ENCODE results near the gene TMEM94.
"Not testable (repeated sequence)": the region's sequence is repeated elsewhere in the genome, so short reads cannot be mapped to it uniquely, and the experiment has no call there.

TMEM94 gene

DNA sequence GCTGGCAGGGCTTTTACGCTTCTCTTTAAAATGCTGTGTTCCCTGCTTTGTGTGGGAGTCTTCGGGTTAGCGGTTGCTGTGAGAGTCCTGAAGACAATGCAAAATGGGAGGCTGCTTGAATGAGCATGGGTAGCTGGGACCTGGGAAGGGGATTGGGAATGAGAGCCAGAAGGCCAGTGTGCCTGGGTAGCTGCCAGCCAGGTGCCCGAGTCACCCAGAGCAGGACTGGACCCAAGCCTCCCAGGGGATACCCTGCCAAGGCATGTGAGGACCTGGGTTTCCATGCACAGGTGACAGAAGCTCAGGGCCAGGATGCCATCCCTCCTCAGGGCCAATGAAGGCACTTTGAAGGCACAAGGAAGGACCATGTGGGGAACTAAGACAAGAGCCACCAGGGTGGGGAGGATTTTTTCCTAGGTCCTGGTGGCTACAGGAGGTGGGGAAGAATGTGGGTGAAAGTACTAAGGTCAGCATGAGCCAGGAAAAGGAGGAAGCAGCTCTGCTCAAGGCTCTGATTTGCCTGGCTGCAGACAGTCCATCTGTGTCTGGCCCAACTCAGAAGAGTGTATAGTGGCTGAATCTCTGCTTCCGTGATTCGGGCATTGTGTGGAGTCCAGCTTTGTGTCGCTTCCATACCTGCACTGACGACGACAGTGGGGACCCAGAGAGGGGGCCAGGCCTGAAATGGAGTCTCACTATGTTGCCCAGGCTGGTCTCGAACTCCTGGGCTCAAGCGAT lies 20.5 kb downstream of the TMEM94 start:
- DNase-seq (ENCODE audit: low spot score): no peak

DNA sequence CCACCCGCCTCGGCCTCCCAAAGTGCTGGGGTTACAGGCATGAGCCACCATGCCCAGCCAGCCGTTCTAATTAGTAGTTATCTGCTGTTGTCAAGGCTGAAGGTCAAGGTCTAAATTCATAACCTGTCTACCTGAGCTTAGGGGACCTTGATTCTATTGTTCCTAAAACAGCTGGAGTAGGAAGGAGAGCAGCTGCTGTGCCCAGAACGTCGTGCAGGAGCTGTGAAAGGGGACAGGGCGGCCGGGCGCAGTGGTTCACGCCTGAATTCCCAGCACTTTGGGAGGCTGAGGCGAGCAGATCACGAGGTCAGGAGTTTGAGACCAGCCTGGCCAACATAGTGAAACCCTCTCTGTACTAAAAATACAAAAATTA lies 21.0 kb downstream of the TMEM94 start:
- not testable (repeated sequence) for DNase-seq (ENCODE audit: low spot score)

- no peak for DNase-seq (ENCODE audit: low spot score)
Observed at GRCh38 chr17:75478508-75478907, 22.1 kb downstream of the TMEM94 start.

DNA sequence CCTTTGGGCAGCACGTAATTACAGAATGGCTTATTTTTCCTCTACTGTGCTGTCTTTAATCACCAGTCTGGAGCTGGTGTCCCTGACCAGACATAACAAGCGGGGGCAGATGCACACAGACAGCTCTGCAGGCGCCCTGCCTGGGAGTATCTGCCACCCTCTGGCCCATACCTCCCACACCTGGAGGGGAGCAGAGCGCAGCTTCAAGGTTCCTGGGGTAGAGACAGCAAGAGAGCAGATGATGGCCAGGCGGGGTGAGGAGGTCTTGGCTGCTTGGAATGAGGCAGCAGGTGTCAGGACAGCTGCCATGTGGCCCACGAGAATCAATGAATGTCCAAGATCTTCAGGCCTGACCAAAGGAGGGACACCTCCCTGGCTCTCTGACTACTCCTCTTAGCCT lies 23.8 kb downstream of the TMEM94 start:
- no peak for DNase-seq (ENCODE audit: low spot score)

- no peak for DNase-seq (ENCODE audit: low spot score)
Observed at GRCh38 chr17:75481194-75482068, 25.0 kb downstream of the TMEM94 start.

DNA sequence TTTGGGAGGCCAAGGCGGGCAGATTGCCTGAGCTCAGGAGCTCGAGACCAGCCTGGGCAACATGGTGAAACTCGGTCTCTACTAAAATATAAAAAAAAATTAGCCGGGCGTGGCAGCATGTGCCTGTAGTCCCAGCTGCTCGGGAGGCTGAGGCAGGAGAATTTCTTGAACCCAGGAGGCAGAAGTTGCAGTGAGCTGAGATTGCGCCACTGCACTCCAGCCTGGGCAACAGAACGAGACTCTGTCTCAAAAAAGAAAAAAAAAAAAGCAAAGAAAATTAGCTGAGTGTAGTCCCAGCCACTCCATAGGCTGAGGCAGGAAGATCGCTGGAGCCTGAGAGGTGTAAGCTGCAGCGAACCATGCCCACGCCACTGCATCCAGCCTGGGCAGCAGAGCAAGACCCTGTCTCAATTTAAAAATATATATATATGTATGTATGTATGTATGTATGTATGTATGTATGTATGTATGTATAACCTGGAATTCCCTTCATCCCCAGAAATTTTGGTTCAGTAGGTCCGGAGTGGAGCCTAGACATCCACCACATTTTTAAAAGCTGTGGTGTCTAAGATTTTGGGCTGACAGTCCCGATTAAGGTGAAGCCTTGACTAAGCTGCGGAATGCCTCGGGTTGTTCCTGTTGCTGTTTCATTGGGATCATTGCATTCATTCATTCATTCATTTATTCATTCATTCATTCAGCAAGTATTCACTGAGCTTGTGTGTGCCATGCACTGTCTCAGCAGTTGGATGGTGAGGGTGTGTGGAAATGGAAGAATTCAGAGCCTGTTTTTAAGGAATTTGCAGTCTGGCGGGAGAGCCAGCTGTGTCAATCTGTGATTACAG lies 25.9 kb downstream of the TMEM94 start:
- DNase-seq (ENCODE audit: low spot score): no peak

DNA sequence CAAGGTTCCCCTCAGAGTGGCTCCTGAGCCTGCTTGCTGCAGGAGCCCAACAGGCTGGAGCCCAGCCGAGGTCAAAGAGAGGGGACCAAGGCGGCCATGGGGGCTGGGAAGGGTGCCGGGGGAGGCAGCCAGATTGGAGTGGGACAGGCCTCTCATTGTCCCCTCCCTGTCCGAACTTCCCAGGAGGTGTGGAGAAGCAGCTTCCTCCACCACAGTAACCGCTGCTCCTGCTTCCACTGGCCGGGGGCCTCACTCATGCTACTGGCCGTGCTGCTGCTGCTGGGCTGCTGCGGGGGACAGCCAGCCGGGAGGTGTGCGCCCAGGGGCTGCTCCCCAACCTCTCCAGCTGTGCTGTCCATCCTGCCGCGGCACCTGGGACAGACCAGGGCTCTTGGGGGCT lies 29.3 kb downstream of the TMEM94 start:
- no peak for DNase-seq (ENCODE audit: low spot score)

- DNase-seq (ENCODE audit: low spot score): no peak
Observed at GRCh38 chr17:75486151-75486550, 29.7 kb downstream of the TMEM94 start.

DNA sequence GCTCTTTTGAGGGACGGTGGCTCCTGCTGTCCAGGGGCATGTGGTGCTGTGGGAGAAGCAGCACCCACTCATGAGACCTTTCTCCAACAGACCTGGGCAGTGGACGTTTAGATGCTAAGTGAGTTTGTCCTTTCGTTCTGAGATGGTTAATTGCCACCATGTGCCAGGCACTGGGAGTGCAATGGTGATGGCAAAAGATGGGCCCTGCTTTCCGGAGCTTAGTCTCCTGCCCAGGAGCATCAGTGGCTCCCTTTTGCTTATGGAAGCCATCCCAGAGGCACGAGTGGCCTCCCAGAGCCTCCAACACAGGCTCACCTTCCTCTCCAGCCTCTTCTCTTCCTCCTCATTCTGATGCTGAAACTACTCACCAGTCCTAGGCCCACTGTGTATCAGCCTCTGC lies 30.5 kb downstream of the TMEM94 start:
- no peak for DNase-seq (ENCODE audit: low spot score)

GRCh38 chr17:75487351-75488070 lies 31.1 kb downstream of the TMEM94 start:
- DNase-seq (ENCODE audit: low spot score): peak; percentile 45

- no peak for DNase-seq (ENCODE audit: low spot score)
Observed at GRCh38 chr17:75488693-75489510, 32.5 kb downstream of the TMEM94 start.

DNA sequence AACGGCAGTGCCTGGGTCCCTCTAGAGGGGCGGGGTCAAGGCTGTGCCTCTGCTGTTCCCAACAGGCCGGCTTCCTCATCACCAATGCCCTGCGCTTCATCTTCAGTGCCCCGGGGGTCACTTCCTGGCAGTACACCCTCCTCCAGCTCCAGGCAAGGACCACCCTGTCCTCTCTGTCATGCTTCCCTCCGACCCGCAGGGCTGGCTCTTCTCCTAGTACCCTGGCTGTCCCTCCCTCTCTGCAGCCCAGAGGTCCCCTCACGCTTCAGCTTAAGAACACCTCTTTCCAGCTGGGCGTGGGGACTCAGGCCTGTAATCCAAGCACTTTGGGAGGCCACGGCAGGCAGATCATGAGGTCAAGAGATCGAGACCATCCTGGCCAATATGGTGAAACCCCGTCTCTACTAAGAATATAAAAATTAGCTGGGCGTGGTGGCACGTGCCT lies 33.1 kb downstream of the TMEM94 start:
- DNase-seq (ENCODE audit: low spot score): no peak

GRCh38 chr17:75490173-75490743 lies 33.8 kb downstream of the TMEM94 start:
- no peak for DNase-seq (ENCODE audit: low spot score)

- no peak for DNase-seq (ENCODE audit: low spot score)
Observed at GRCh38 chr17:75490953-75491649, 34.7 kb downstream of the TMEM94 start.

DNA sequence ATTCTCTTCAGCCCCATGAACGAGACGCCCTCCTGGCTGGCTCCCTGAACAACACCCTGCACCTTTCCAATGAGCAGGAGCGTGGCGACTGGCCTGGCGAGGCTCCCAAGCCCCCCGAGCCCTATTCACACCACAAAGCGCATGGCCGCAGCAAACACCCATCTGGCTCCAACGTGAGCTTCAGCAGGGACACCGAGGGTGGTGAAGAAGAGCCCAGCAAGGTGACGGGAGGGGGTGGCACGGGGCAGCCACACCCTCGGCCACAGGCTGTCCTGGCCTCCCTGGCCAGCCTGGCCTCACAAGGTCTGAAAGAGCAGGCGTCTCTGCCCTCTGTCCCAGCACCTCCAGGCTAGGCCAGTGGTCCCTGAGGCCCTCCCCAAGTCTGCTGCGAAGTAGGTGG lies 35.2 kb downstream of the TMEM94 start:
- DNase-seq (ENCODE audit: low spot score): no peak

DNA sequence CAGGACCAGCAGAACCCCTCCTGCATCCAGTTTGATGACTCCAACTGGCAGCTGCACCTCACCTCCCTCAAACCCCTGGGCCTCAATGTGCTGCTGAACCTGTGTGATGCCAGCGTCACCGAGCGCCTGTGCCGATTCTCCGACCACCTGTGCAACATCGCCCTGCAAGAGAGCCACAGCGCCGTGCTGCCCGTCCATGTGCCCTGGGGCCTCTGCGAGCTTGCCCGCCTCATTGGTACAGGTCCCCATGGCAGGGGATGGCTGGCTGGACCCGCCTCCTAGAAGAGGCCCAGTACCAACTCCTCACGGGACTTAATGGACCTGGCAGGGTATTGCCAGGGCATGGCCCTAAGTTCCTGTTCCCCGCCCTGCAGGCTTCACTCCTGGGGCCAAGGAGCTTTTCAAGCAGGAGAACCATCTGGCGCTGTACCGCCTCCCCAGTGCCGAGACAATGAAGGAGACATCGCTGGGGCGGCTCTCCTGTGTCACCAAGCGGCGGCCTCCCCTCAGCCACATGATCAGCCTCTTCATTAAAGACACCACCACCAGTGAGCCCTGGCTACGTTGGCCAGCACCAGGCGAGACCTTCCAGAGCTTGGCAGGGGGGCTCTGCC lies 36.2 kb downstream of the TMEM94 start:
- DNase-seq (ENCODE audit: low spot score): no peak

DNA sequence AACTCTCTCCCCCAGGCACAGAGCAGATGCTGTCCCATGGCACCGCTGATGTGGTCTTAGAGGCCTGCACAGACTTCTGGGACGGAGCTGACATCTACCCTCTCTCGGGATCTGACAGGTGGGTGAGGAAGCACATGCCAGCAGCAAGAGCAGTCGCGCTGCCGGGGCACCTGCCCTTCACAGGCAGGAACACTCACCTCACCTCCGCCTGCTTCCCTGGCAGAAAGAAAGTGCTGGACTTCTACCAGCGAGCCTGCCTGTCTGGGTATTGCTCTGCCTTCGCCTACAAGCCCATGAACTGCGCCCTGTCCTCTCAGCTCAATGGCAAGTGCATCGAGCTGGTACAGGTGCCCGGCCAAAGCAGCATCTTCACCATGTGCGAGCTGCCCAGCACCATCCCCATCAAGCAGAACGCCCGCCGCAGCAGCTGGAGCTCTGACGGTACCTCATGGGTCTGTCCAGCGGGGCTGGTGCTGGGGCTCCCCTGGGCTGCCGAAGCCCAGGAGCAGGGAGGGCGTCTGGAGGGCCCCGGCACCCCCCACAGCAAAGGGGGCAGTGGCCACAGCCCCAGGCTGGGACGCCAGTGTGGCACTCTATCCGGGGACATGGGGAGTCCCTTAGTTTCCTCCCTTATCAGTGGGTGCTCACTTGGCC lies 37.2 kb downstream of the TMEM94 start:
- DNase-seq (ENCODE audit: low spot score): no peak

GRCh38 chr17:75494326-75494877 lies 38.0 kb downstream of the TMEM94 start:
- DNase-seq (ENCODE audit: low spot score): no peak

DNA sequence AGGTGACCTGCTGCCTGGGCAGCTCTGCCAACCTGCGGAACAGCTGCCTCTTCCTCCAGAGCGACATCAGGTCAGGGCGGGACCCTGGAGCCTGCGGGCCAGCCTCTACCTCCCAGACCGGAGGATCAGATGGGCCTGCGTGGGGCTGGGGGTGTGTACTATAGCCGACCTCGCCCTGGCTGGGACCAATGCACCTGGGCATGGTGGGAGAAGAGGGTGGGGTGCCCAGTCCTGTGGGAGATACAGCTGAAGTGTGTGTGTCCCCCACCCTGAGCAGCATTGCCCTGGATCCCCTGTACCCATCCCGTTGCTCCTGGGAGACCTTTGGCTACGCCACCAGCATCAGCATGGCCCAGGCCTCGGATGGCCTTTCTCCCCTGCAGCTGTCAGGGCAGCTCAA lies 39.6 kb downstream of the TMEM94 start:
- DNase-seq (ENCODE audit: low spot score): no peak
